ENCODE results near the gene TRPV4.

Gene TRPV4

DNA sequence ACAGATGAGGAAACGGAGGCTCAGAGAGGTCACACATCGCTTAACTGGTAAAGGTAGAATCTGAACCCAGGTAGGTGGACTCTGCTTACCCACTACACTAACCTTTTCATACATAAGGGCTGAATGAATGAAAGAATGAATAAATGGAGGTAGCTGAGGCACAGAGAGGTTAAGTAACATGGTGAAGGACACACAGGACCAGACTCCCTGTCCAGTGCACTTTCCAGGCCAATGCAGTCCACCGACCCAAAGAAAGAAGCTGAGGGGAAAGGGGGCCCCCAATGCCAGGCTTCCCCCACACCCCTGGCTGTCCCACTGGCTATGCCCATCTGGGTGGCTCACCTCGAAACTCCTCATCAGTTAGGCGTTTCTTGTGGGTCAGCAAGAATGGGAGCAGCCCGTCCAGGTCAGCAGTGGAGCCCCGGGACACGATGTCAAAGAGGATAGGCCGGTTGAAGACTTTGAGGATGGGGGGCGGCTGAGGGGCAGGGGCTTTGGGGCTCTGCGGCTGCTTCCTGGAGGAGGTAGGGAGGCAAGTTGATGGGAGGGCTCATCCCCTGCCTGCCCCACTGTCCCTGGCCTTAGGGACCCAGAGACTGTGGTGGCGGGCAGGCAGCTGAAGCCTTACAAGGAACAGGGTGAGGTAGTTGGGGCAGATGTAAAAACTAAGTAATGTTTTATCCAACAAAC lies 25.1 kb downstream of the TRPV4 start:
- DNase-seq (ENCODE audit: low spot score) = no peak

DNA sequence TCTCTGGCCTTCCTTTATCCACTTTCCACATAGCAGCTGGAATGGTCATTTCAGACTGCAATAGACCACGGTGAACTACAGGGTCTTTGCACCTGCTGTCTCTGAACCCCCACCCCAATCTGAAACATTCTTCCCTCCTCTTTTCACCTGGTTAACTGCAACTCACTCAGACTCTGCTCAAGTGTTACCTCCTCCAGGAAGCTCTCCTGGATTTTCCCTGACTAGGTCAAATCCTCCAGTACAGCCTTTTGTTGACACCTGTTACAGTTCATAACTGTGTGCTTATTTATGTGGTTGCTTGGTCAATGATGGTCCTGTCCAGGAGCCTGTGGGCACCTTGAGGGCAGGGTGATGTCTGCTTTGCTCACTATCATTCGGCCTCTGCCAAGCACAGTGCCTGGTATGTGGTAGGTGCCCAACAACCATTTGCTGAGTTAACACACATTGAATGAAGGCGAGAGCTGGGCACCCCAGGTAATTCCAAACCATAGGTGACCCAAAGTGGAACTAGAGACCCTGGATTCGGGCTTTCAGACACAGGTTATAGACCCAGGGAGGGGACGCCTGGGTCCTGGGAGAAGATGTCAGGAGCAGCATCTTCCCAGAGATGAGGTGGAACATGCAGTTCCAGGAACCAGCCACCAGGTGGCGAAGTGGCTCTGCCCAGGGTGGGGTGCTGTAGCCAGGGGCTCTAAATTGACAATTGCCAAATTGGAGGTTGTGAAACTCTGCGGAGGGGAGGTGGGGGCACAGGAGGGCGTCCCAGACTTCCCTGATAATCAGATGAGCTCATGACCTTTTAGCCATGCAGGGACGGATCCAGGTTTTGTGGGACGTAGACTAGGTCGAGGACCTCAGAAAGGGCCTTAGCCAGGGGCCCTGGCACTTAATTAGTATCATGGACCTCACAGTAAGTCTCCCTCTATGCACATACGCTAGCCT lies 28.1 kb downstream of the TRPV4 start:
- DNase-seq (ENCODE audit: low spot score) = peak; percentile 65

DNA sequence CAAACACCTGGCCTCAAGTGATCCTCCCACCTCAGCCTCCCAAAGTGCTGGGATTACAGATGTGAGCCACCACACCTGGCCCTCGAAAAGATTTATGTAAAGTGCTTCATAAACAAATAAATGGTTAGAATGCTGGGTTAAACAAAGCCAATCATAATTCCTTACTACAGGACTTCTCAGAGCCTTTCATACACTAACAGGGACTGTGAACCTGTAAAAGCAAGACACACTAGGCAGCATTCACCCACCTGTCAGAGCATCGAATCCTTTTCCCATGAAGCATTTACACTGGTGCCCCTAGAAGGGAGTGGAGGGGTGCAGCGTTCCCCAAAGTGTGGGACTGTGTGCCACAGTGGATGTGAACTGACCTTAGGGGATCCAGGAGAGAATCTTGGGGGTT lies 29.5 kb downstream of the TRPV4 start:
- DNase-seq (ENCODE audit: low spot score) = no peak

DNA sequence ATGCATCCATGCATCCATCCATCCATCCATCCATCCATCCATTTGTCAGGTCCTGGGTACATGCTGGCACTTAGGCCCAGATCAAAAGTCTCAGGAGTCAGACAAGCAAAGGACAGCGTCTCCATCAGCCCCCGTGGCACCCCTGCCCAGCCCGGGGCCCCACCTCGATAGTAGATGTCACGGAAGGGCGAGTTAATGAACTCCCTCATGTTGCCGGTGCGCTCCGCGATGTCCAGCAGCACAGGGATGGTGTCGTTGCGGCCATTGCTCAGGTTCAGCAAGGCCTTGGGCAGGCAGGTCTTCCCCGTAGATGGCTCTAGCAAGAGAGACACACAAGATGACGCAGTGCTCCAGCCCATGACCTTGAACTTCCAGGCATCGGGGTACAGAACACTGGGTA lies 30.4 kb downstream of the TRPV4 start:
- DNase-seq (ENCODE audit: low spot score) = no peak

DNA sequence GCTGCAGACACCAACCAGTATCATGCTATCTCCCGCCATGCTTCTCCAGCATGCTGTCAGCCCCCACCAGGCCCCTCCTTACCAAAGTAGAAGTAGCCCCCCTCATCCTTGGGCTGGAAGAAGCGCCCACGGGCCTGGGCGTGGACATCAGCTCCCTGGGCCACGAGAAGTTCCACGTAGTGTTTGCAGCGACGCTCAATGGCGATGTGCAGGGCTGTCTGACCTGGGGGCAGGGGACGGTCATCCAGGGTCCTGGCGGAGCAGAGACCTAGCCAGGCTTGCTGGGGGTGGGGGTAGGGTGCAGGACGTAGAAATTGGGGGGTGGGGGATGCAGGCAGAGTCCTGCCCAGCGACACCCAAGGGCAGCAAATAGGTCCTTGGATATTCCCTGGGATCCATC lies 32.7 kb downstream of the TRPV4 start:
- no peak for DNase-seq (ENCODE audit: low spot score)

DNA sequence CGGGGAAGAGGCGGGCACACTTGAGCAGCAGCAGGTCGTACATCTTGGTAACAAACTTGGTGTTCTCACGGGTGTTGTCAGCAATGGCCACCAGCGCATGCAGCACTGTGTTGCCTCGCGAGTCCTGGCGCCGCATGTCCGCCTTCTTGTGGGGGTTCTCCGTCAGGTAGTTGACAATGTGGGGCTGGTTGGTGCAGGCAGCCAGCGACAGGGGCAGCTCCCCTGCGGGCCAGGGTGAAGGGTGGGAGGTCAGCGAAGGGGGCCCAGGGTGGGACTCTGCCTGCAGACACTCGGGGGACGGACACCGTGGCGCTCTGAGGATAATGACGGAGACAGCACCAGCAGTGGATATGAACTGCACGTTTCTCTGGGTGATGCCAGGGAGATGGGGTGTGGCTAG lies 34.5 kb downstream of the TRPV4 start:
- DNase-seq (ENCODE audit: low spot score) = no peak

DNA sequence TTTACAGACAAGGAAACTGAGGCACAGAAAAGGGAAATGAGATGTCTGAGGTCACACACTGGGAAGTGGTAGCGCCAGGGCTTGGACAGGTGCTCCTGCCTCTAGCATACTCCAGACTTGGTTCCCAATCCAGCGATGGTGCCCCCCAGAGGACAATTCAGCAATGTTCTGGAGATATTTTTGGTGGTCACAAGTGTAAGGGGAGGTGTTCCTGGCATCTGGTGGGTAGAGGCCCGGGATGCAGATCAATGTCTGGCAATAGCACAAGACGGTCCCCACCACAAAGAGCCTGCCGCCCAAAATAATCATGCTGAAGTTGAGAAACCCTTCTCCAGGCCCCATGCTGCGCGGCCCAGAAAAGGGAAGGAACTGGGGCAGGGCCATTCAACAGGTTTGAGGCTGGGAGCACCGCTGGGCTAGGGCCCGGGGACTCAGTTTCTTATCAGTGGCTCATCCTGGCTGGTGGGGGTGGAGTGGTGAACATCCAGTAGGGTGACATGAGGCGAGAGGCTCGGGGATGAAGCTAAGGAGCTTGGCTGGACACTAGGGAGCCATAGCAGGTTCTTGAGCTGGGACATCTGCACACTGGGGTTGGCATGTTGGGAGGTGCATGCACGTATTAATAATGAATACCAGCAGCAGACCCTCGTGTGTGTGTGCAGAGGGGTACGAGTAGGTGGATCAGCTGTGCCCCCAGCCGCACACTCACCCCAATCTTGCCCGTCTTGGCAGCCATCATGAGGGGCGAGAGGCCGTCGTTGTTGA lies 35.1 kb downstream of the TRPV4 start:
- no peak for DNase-seq (ENCODE audit: low spot score)

DNA sequence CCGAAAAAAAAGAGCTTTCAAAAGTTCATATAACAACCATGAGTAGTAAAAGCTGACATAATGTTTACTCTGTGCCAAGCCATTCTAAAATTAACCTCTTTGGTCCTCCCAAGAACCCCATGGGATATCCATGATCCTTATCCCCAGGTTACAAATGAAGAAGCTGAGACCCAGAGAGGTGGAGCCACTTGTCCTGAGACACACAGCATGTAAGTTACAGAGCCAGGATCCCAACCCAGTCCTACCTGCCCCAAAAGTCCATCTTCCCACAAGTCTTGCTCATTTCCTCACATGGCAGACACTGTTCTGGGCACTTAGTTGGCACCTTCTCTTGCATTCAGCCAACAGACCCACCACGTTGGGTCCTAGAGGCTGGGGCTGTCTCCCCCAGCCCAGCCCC lies 37.1 kb downstream of the TRPV4 start:
- DNase-seq (ENCODE audit: low spot score) = no peak

DNA sequence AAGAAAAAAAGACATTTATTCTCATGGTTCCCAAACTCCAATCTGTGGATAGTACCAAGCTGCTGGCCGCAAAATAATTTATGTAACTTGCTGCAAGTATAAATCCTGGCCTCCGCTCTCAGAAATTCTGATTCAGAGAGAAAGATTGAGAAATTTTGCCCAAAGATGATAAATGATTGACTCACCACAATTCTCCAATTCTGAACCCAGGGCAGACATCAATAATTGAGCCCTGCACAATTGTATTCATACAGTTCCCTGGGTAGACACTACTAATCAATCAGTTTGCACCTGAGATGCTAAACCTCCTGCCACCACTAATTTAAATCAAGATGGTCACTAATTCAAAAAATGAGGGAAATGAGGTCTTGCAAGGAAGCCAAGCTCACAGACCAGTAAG lies 38.2 kb downstream of the TRPV4 start:
- DNase-seq (ENCODE audit: low spot score) = no peak

DNA sequence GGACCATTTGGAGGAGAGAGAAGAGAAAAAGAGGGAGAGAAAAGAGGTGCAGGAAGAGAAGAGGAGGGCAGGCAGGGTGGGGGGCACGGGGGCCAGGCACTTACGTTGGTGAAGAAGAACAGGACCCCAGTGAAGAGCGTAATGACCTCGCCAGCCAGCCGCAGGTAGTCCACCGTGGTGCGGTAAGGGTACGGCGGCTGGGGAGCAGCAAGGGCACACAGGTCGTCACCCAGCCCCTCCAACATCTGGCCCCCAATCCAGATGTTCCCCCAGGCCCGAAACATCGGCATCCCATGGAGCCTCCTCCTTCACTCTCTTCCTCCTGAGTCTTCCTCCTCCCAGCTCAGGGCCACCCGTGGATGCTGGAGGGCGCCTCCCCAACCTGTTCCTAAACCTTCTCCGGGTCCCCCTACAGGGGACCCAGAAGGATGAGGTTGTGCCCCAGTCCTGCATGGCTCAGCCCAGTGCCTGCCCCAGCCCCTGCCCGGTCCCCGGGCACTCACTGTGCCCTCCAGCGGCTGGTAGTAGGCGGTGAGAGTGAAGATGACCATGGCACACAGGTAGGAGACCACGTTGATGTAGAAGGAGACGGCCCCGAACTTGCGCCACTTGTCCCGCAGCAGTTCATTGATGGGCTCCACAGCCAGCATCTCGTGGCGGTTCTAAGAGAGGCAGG lies 39.2 kb downstream of the TRPV4 start:
- DNase-seq (ENCODE audit: low spot score) = no peak

DNA sequence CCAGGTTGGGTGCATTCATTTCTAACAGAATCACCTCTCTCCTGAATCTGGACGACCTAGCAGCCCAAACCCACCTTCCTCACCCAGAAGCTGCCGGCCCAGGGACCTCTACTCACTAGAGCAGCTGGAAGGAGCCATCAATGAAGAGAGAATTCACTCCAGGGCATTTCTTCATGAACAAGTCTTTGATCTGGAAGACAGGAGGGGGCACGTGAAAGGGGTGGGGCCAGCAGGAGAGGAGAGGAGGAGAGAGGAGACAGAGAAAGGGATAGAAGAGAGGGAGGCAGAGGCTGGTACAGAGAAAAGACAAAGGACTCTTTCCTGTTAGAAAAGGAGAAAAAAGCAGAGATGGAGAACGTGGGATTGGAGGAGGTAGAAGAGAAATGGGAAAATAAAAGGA lies 39.8 kb downstream of the TRPV4 start:
- DNase-seq (ENCODE audit: low spot score) = no peak

DNA sequence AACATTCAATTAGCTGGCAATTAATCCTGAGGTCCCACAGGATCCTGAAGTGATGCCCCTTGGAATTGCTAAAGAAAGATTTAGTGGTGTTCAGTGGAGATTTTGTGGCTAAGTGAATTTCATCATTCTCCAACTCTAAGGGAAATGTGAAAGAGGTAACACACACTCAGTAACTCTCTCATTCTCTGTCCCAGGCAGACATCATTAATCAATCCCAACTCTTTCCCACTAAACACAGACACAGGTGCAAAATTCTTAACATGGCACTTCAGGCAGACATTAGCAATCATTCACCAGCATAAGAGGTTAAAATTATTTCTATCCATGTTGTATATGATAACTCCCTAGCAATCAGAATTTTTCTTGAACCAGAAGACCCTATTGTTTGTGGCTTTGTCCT lies 40.2 kb downstream of the TRPV4 start:
- no peak for DNase-seq (ENCODE audit: low spot score)

DNA sequence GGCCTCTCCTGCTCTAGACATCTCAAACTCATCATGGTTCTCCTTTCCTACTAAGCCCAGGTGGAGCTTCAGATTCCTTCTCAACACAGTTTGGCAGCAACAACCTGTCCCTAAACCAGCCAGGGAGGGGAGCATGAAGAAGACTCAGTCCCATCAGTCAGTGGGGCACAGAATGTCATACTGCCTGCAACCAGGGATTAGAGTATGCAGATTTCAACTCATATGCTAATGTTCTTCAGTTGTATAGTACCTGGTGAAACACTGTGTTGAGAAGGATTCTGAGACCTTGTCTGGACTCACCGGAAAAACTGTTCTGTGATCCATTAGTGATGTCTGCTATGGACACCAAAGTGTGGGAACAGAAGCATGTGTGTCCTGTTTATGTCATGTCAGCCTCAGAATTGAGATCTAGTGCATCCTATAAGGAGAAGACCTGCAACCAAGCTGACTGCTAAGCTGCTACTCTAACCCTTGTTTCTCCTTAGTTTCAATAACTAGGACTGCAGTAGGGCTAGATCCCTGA lies 43.6 kb downstream of the TRPV4 start:
- no peak for DNase-seq (ENCODE audit: low spot score)

DNA sequence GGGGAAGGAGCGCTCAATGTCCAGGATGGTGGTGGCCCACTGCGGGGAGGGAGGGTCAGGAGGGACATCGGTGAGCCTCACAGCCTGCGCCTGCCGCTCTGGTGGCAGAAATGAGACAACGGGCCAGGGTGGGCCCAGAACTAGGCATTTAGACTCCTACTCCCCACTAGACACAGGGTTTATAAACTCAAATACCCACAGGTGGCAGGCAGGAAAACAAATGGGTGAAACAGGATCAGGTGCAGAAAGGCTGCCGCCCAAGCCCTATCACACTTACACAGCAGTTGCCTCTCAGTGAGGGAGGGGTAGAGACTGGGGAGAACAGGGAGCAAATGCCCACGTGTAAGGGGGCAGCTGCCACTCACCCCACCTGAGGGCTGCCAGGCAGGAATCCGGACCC lies 46.4 kb downstream of the TRPV4 start:
- no peak for DNase-seq (ENCODE audit: low spot score)

DNA sequence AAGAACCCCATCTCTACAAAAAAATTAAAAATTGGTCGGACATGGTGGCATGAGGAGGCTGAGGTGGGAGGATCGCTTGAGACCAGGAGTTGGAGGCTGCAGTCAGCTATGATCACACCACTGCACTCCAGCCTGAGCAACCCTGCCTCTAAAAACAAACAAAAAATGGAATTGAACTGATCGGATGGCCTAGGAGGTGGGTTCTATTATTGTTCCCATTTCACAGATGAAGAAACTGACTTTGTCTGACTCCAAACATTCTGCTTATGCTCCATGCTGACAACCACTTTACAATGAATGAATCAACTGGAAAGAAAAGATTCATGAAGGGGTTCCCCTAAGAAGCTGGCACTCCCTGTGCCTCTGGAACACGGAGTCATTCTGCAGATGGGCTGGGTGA lies 47.3 kb downstream of the TRPV4 start:
- no peak for DNase-seq (ENCODE audit: low spot score)

DNA sequence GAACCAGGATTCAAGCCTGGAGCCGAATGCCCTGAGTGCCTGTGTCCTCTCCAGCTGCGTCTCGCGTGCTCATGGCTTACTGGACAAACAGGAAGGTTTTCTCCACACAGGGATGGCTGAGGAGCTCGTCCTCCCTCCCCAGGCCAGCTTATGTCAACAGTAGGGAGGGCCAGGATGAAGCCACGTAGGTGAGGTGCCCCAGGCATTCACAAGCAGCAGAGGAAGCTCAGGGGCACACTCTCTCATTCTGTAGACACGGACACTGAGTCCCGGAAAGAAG lies 49.3 kb downstream of the TRPV4 start:
- DNase-seq (ENCODE audit: low spot score) = no peak

DNA sequence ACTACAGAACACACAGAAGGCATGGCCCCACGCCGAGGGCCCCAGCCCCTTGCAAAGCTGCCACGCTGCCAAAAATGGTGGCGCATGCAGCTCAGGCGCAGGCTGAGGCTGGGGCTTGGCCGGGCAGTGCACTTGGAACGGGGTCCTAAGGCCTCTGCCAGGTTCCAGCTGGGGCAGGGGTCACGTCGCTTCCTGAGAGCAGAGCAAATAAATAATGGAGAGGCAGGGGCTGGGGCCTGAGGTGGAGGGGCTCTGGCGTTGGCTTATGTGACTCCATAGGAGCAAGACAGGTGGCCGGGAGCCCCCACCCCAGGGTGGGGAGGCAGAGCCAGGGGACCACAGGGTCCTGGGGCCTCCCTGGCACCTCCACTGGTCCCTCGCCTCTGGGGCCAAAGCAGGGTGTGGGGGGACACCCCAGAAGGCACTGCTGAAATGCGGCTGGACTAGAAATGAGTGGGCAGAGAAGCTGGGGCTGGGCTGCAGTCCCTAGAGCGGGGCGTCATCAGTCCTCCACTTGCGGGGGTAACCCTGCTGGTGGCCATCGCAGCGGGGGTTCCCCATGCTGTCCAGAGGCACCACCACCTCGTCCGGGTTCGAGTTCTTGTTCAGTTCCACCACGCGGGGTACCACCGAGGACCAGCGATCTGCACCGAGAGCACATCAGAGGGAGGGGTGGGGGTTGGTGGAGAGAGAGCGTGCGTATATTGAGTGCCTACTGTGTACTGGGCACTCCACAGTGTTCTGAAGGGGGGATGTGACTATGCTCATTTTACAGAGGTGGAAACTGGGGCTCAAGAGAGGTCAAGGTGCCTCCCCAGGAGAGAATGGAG lies 49.8 kb downstream of the TRPV4 start:
- no peak for DNase-seq (ENCODE audit: low spot score)

DNA sequence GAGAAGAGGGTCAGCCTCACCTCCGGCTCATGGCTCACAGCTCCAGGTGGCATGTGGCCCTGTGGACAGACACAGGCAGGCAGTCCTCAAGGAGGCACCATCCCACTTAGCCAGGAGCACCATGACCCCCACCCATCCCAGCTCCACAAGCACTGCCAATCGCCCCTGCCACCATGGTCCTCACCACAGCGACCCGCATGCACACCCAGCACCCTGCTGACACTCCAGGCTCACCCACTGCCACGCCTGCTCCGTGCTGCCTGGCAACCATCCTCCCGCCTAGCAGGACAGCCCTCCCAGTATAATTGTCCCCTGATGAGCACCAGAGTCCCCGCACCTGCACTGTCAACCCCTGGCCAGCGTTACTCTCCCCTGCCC lies 50.9 kb downstream of the TRPV4 start:
- DNase-seq (ENCODE audit: low spot score) = no peak

DNA sequence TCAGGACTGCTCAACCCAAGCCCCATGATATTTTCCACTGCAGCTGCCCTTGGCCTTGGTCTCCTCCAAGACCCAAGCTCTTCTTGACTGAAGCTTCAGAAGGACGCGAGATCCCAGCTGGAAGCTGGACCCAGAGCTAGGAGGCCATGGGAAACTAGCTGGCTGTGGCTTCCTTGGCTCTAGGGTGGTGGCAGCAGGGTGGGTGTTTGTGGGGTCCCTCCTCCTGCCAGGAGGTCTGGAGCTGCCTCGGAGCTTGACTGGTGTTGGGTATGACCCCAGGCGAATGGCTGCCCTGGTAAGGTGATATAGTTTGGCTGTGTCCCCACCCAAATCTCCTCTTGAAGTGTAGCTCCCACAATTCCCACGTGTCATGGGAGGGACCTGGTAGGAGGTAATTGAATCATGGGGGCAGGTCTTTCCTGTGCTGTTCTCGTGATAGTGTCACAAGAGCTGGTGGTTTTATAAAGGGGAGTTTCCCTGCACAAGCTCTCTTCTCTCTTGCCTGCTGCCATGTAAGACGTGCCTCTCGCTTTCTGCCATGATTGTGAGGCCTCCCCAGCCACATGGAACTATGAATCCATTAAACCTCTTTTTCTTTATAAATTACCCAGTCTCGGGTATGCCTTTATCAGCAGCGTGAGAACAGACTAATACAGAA lies 51.4 kb downstream of the TRPV4 start:
- no peak for DNase-seq (ENCODE audit: low spot score)

DNA sequence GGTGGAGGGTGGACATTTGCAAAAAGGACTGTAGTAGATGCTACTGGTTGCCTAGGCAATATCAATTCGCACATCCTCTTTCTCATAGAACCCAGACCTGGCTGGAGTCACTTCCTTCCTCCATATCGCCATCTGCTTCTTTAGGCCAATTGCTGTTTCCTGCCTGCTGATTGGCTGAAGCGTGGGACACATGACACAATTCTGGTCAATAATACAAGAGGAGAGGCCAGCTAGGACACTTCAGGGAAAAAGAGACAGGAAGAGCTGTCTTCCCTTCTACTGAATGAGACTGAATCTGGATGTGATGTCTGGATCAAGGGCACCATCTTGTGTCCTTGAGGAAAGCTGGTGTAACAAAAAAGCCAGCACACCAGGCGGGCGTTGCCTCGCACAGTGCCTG lies 53.8 kb downstream of the TRPV4 start:
- no peak for DNase-seq (ENCODE audit: low spot score)

DNA sequence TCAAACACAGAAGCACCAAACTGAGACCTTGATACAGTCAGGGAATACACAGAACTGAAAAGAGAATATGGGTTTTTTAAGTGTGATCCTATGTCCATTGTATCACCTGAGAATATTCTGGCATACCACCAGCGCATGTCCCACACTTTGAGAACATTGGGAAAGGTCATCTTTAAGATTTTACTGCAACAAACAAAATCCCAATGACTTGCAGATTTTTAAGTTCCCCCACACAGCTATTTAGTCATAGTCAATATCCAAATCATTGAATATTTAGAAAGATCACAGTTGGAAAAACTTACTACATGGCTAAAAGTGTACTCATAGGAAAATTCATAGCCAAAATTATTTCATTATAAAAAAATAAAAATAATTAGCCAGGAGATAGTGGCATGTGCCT lies 54.5 kb downstream of the TRPV4 start:
- DNase-seq (ENCODE audit: low spot score) = no peak
